OCI-LY7 (cell line): ENCODE results near the gene PCED1B. TPM values are rescaled to one million over a fixed set of nuclear protein-coding genes. Genes with fewer than 3 reads are reported as not detected.

Experiments
- BruUV-seq: library from RNA; stranded (reverse); fragments of 400-500 nt; replicated peaks from 2 replicates; lab custom pipeline; 2021; lab: Mats Ljungman, UMichigan
- CTCF ChIA-PET: fragments of 300-600 bp; sonication (Branson Sonifier 250); formaldehyde crosslinking; loops from one replicate; lab custom pipeline; 2022; ENCODE audit warnings: antibody characterized with exemption; ENCODE audit not compliant: unreplicated experiment; lab: Charles Lee
- POLR2A ChIA-PET: fragments of 300-600 bp; sonication (Branson Sonifier 250); formaldehyde crosslinking; loops from one replicate; lab custom pipeline; 2022; ENCODE audit warnings: antibody characterized with exemption; lab: Charles Lee
- DNase-seq: peaks from one replicate; pipeline ENCODE4 v3.0.0-alpha.2; 2015; ENCODE audit warnings: low spot score
- H2AFZ ChIP-seq: fragments of 200-600 bp; sonication (generic), shearing (Covaris generic); 2 replicates; pipeline ENCODE4 v1.6.1; 2014; ENCODE audit warnings: mild to moderate bottlenecking, antibody characterized with exemption, low read length, moderate library complexity
- H3K27ac ChIP-seq: fragments of 200-600 bp; sonication (generic); 2 replicates; pipeline ENCODE4 v1.5.1; 2014; ENCODE audit warnings: mixed run types, low read depth, mild to moderate bottlenecking, moderate library complexity, low read length, inconsistent platforms; ENCODE audit not compliant: poor library complexity, severe bottlenecking
- H3K36me3 ChIP-seq: fragments of 200-600 bp; sonication (generic); 2 replicates; pipeline ENCODE4 v1.6.1; 2014; ENCODE audit warnings: mild to moderate bottlenecking, antibody characterized with exemption, low read length, moderate library complexity, mixed read lengths; ENCODE audit not compliant: insufficient read depth
- H3K4me1 ChIP-seq: fragments of 200-600 bp; sonication (generic); 2 replicates; pipeline ENCODE4 v1.5.1; 2014; ENCODE audit warnings: mild to moderate bottlenecking, low read length; ENCODE audit not compliant: insufficient read depth, poor library complexity, severe bottlenecking
- H3K4me2 ChIP-seq: fragments of 200-600 bp; sonication (generic); 2 replicates; pipeline ENCODE4 v1.6.1; 2014; ENCODE audit warnings: mild to moderate bottlenecking, low read length
- H3K4me3 ChIP-seq: fragments of 200-600 bp; sonication (generic); 2 replicates; pipeline ENCODE4 v1.5.1; 2014; ENCODE audit warnings: mild to moderate bottlenecking, low read depth, low read length; ENCODE audit not compliant: poor library complexity, severe bottlenecking
- H3K79me2 ChIP-seq: fragments of 200-600 bp; sonication (generic); 2 replicates; pipeline ENCODE4 v1.6.1; 2016; ENCODE audit warnings: low read depth, mild to moderate bottlenecking, low read length, moderate library complexity, mixed read lengths; ENCODE audit not compliant: insufficient read depth
- H3K9me2 ChIP-seq: fragments of 200-600 bp; sonication (generic); 2 replicates; pipeline ENCODE4 v1.6.1; 2016; ENCODE audit warnings: mild to moderate bottlenecking, low read length, mixed read lengths; ENCODE audit not compliant: insufficient read depth
- H3K9me3 ChIP-seq: fragments of 200-600 bp; sonication (generic); 2 replicates; pipeline ENCODE4 v1.6.1; 2014; ENCODE audit warnings: mild to moderate bottlenecking, mixed run types, low read length, mixed read lengths
- H4K20me1 ChIP-seq: fragments of 200-600 bp; sonication (generic); 2 replicates; pipeline ENCODE4 v1.6.1; 2014; ENCODE audit warnings: mild to moderate bottlenecking, antibody characterized with exemption, low read length, moderate library complexity, mixed read lengths; ENCODE audit not compliant: insufficient read depth
- CTCF ChIP-seq: fragments of 200-600 bp; sonication (generic); conservative IDR thresholded peaks from 2 replicates; pipeline ENCODE4 v1.5.1; 2014; ENCODE audit warnings: mild to moderate bottlenecking, antibody characterized with exemption, low read length, moderate library complexity, mixed read lengths
- EZH2phosphoT487 ChIP-seq: fragments of 200-600 bp; sonication (generic); IDR thresholded peaks from 2 replicates; pipeline ENCODE4 v1.6.1; 2018; ENCODE audit warnings: low read depth, borderline replicate concordance, mild to moderate bottlenecking, mixed run types, antibody characterized with exemption, low read length, moderate library complexity, mixed read lengths
- intact Hi-C: fragments of 100-400 bp; cut with micrococcal nuclease; formaldehyde crosslinking; loops from one replicate; pipeline ENCODE4 v1.10.0; 2022; ENCODE audit not compliant: unreplicated experiment
- total RNA-seq, 2 experiments: library from RNA; depleted of rRNA in 1 of 2; stranded (reverse); fragments of >200 nt in 1 of 2; shearing (Covaris generic) in 1 of 2; gene quantifications; 2 replicates each; pipeline ENCODE4 v1.2.3, GENCODE V29; 2014 to 2022

PCED1B gene
- total RNA-seq, 2 experiments from 2014 or later: 8.4 to 24.3 TPM

GRCh38 chr12:47085815-47086252, 6.4 kb downstream of the PCED1B start:
- DNase-seq: no peak
- Histone ChIP-seq H3K79me2 (no peaks in the 10 kb centered on the region), H3K4me1 (no peaks in the 10 kb centered on the region), H3K36me3 (no peaks in the 10 kb centered on the region), H3K9me2 (no peaks in the 10 kb centered on the region), H3K4me3 (no peak overlapping the region), H3K9me3 (no peaks in the 10 kb centered on the region), H2AFZ (no peak overlapping the region), H4K20me1 (no peaks in the 10 kb centered on the region), H3K27ac (no peak overlapping the region), H3K4me2 (peak overlapping the region; percentile 34; the same call in 1 of the 2 replicates)
- CTCF ChIA-PET: no interaction called here
- intact Hi-C loops: no loop called here
- POLR2A ChIA-PET: interaction anchor here (0.5 to 0.7 kb wide), 5 partner anchors 117 to 1091 kb away, joined by 3 to 5 read pairs (median 3); no protein-coding TSS in a partner anchor
- TF ChIP-seq EZH2phosphoT487 (no peak), CTCF (no peak)
- BruUV-seq: no TSS peak

GRCh38 chr12:47087088-47087688, 7.8 kb downstream of the PCED1B start:
- no TSS peak for BruUV-seq
- CTCF ChIA-PET: no interaction called here
- Histone ChIP-seq H4K20me1 (no peaks in the 10 kb centered on the region), H3K4me2 (no peak overlapping the region), H3K36me3 (no peaks in the 10 kb centered on the region), H3K27ac (no peak overlapping the region), H3K9me3 (no peaks in the 10 kb centered on the region), H3K4me3 (no peak overlapping the region), H3K79me2 (no peaks in the 10 kb centered on the region), H3K4me1 (no peaks in the 10 kb centered on the region), H3K9me2 (no peaks in the 10 kb centered on the region), H2AFZ (no peak overlapping the region)
- TF ChIP-seq CTCF (no peak), EZH2phosphoT487 (no peak)
- intact Hi-C loops: no loop called here
- POLR2A ChIA-PET: no interaction called here
- DNase-seq: no peak
